OCI-LY3 (cell line): Measurements from ENCODE around the gene IWS1.

Experiments
- H2AFZ ChIP-seq: fragments of 200-600, 300-600 bp; shearing (Covaris generic); 2 replicates; pipeline ENCODE4 v1.6.0; 2014; ENCODE audit warnings: antibody characterized with exemption, low read depth, low read length
- H3K27ac ChIP-seq: fragments of 200-600, 300-600 bp; sonication (generic); 2 replicates; pipeline ENCODE4 v1.5.1; 2014; ENCODE audit warnings: mild to moderate bottlenecking, low read length, moderate library complexity, mixed read lengths
- H3K27me3 ChIP-seq: fragments of 200-600, 300-600 bp; sonication (generic); 2 replicates; pipeline ENCODE4 v1.6.1; 2014; ENCODE audit warnings: low read depth, low read length, mixed read lengths
- H3K36me3 ChIP-seq: fragments of 200-600, 300-600 bp; sonication (generic); replicated peaks from 2 replicates; pipeline ENCODE3; 2014; ENCODE audit warnings: low read depth, low read length, mixed read lengths
- H3K4me1 ChIP-seq: fragments of 300-600, 200-600 bp; sonication (generic); 2 replicates; pipeline ENCODE4 v1.6.1; 2014; ENCODE audit warnings: low read length, mixed read lengths
- H3K4me2 ChIP-seq: fragments of 200-600, 300-600 bp; sonication (generic); 2 replicates; pipeline ENCODE4 v1.6.1; 2014; ENCODE audit warnings: low read length, mixed read lengths
- H3K4me3 ChIP-seq: fragments of 300-600, 200-600 bp; sonication (generic); 2 replicates; pipeline ENCODE4 v1.5.1; 2014; ENCODE audit warnings: antibody characterized with exemption, mild to moderate bottlenecking, low read length, moderate library complexity
- H3K79me2 ChIP-seq: fragments of 300-600, 200-600 bp; shearing (Covaris generic); 2 replicates; pipeline ENCODE4 v1.6.1; 2014; ENCODE audit warnings: mild to moderate bottlenecking, low read length, mixed read lengths
- H3K9ac ChIP-seq: fragments of 300-600, 200-600 bp; shearing (Covaris generic); 2 replicates; pipeline ENCODE4 v1.6.0; 2014; ENCODE audit warnings: mild to moderate bottlenecking, low read length, moderate library complexity
- H3K9me3 ChIP-seq: fragments of 200-600, 300-600 bp; shearing (Covaris generic); 2 replicates; pipeline ENCODE4 v1.6.1; 2014; ENCODE audit warnings: low read length, mixed read lengths; ENCODE audit not compliant: insufficient read depth
- H4K20me1 ChIP-seq: fragments of 200-600, 300-600 bp; sonication (generic); 2 replicates; pipeline ENCODE4 v1.6.1; 2016; ENCODE audit warnings: low read length, mixed read lengths; ENCODE audit not compliant: insufficient read depth
- EZH2phosphoT487 ChIP-seq: fragments of 200-600 bp; shearing (Covaris generic); IDR thresholded peaks from 2 replicates; pipeline ENCODE4 v1.6.1; 2018; ENCODE audit warnings: antibody characterized with exemption, mixed run types, low read depth
- TF ChIP-seq, protein P1 (sequence below): fragments of 200-600, 300-600 bp; sonication (generic); IDR thresholded peaks from 2 replicates; pipeline ENCODE4 v1.5.1; 2014; ENCODE audit warnings: antibody characterized with exemption, low read length, low read depth

Gene IWS1

DNA sequence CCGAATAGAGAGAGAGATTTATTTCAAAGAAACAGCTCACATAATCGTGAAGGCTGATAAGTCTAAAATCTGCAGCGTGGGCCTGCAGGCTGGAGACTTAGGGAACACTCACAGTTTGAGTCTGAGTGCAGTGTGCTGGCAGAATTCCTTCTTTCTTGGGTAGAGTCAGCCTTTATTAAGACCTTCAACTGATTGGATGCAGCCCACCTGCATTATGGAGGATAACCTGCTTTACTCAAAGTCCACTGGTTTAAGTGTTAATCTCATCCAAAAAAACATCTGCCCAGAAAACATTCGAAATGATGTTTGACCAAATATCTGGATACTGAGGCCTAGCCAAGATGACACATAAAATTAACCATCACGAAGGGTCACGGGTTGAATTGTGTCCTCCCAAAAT is 91.8 kb downstream of the IWS1 start:
- no peak overlapping the region for H3K9ac ChIP-seq
- no peaks in the 10 kb centered on the region for H3K27me3 ChIP-seq
- no peaks in the 10 kb centered on the region for H3K4me1 ChIP-seq
- no peak for TF ChIP-seq EZH2phosphoT487
- H3K4me3 ChIP-seq, result no peak overlapping the region
- no peaks in the 10 kb centered on the region for H3K36me3 ChIP-seq
- H3K79me2 ChIP-seq, result no peaks in the 10 kb centered on the region
- no peaks in the 10 kb centered on the region for H3K9me3 ChIP-seq
- no peak overlapping the region for H3K4me2 ChIP-seq
- no peak overlapping the region for H2AFZ ChIP-seq
- no peak overlapping the region for H3K27ac ChIP-seq
- no peaks in the 10 kb centered on the region for H4K20me1 ChIP-seq

GRCh38 chr2:127431408-127432023 is 94.8 kb downstream of the IWS1 start:
- H3K27ac ChIP-seq, result no peak overlapping the region

More at GRCh38 chr2:127431408-127432023, 94.8 kb downstream of the IWS1 start:
- Histone ChIP-seq H3K4me2 (no peak overlapping the region), H3K4me1 (no peaks in the 10 kb centered on the region), H4K20me1 (no peaks in the 10 kb centered on the region), H3K36me3 (no peaks in the 10 kb centered on the region), H3K27me3 (no peaks in the 10 kb centered on the region), H3K4me3 (no peak overlapping the region), H3K79me2 (no peaks in the 10 kb centered on the region), H3K9me3 (no peaks in the 10 kb centered on the region), H2AFZ (no peak overlapping the region), H3K9ac (no peak overlapping the region)
- TF ChIP-seq, protein P1, sequence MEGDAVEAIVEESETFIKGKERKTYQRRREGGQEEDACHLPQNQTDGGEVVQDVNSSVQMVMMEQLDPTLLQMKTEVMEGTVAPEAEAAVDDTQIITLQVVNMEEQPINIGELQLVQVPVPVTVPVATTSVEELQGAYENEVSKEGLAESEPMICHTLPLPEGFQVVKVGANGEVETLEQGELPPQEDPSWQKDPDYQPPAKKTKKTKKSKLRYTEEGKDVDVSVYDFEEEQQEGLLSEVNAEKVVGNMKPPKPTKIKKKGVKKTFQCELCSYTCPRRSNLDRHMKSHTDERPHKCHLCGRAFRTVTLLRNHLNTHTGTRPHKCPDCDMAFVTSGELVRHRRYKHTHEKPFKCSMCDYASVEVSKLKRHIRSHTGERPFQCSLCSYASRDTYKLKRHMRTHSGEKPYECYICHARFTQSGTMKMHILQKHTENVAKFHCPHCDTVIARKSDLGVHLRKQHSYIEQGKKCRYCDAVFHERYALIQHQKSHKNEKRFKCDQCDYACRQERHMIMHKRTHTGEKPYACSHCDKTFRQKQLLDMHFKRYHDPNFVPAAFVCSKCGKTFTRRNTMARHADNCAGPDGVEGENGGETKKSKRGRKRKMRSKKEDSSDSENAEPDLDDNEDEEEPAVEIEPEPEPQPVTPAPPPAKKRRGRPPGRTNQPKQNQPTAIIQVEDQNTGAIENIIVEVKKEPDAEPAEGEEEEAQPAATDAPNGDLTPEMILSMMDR, result no peak
- no peak for TF ChIP-seq EZH2phosphoT487
